Measurements from ENCODE around the gene TMEM59L.

The TMEM59L gene

GRCh38 chr19:18639706-18640243 is 27.1 kb downstream of the TMEM59L start:
- peak; percentile 24 for DNase-seq

- peak; percentile 73 for DNase-seq
Measured at GRCh38 chr19:18644196-18645034, 31.7 kb downstream of the TMEM59L start.

GRCh38 chr19:18645035-18645511 is 32.4 kb downstream of the TMEM59L start:
- no peak for DNase-seq

DNA sequence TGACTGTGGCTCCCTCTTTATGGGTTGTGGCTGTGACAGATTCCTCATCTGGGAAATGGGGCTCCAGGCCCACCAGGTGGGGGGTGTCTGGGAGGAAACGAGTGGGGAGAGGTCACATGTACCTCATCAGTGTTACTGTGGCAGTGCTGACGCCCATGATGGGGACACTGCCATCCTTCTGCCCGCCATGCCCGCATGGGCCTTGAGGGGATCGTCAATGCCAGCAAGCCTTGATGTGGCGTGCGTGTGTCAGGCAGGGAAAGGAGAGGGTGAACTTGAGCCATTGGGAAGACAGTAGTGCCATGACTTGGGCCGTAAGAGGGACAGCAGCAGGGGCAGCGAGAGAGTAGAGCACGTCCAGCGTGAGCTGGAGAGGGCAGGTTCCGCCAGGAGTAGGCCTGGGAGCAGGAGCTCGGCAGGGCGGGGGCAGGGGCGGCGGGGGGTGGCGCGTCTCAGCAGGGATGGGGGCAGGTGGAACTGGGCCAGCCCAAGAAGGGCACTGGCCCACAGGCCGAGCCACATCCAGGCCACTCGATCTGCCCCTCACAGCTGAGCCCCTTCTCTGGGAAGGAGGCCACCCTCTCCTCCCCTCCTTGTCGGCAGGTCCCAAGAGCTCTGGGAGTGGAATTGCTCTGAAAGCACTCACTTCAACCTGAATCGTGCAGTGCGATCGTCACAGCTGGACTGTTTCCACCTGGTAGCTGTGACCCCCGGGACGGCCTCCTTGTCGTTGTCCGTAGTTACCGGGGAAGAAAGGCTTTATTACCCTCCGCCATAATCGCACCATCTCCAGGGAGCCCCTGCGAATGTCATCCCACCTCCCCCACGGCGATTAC is 34.1 kb downstream of the TMEM59L start:
- no peak for DNase-seq

GRCh38 chr19:18647371-18647767 is 34.7 kb downstream of the TMEM59L start:
- no peak for DNase-seq

DNA sequence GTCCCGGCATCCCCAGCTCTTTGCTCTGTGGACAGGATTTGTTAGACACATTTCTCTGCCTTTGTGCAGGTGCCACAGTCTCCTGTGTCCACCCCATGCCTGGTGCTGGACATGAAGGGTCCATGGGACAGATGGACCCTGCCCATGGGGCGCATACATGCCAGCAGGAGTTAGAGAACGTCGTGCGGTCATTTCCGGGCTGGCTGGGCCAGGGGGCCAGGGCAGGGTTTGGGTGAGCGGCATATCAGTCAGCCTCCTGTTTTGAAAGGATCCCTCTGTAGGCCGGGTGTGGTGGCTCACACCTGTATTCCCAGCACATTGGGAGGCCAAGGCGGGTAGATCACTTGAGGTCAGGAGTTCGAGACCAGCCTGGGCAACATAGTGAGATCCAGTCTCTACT is 35.1 kb downstream of the TMEM59L start:
- no peak for DNase-seq

DNA sequence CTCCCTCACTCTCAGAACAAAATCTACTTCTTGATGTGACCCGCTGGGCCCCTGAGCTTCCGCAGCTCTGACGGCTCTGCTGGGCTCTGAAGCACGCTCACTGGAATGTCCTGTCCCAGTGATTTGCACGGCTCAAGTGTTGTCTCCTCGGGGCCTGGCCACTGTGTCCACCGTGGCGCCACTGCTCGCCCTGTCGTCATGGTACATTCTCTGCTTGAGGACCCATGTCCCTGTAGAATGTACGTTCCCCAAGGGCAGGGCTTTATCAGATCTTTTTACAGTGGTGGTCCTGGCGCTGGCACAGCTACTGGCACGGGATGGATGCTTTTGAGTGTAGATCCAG is 36.3 kb downstream of the TMEM59L start:
- DNase-seq: no peak

GRCh38 chr19:18649371-18650020 is 36.8 kb downstream of the TMEM59L start:
- DNase-seq: peak; percentile 29

DNA sequence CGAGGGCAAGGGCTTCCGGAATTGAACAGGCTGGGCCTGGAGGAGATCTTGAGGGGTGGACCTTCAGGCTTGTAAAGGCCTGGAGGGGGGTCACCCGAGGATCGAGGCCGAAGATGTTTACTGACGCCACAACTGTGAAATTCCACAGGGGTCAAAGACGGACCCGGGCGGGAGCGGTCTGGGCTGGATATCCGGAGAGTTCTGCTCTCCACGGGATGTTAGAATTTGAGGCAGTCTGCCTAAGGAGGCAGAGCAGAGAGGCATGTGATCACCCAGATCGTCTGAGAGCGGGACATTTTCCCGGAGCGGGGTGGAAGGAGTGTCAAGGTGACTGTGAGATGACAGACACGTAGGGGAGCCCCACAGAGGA is 37.3 kb downstream of the TMEM59L start:
- no peak for DNase-seq

DNA sequence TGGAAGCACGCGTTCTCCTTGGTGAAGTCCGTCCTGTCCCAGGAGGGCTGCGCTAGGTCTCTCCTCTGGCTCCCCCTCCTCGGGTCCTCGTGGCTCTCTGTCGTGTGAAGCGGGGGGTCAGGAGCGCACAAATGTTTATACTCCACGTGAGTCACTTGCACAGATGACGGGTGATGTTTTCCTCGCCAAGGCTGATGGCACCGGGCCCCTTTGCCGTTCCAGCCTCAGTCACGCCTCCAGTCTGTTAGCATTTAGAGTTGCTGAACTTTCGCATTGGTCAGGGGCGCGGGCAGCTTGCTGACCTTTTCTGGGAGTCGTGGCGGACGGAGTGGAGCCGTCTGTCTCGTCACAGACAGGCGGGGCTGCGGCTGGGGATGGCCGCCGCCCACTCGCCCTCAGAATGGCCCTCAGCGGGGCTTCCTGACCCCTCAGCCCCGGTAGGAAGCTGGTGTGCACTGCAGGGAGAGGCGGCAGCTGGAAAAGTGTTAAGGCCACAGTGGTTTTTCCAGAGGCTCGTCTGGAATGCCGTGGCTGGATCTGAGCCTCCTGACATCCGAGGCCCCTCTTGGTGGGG is 37.9 kb downstream of the TMEM59L start:
- no peak for DNase-seq

DNA sequence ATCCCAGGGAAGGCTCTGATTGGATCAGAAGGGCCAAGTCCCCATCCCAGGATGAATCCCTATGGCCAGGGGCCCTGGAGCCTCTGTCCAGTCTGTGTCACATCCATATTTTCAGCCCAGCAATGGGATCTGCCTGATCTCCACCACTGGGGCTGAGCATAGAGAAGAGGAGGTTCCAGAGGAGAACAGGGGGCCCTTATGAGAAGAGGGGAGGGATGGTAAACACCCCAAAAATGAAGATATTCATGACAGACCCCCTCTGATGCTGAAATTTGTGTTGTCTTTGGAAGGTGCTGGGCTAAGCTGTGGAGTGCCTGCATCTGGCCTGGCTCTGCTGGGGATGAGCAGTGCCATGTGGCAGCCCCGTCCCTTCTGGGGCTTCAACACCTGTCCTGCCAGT is 38.6 kb downstream of the TMEM59L start:
- no peak for DNase-seq

GRCh38 chr19:18651733-18652132 is 39.1 kb downstream of the TMEM59L start:
- no peak for DNase-seq

DNA sequence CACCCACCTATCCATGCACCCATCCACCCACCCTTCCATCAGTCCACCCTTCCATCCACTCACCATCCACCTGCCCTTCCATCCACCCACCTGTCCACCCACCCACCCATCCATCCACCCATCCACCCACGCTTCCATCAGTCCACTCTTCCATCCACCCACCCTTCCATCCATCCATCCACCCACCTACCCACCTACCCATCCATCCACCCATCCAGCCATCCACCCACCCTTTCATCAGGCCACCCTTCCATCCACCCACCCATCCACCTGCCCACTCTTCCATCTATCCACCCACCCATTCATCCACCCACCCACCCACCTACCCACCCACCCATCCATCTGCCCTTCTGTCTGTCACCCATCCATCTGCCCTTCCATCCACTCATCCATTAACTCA is 41.2 kb downstream of the TMEM59L start:
- no peak for DNase-seq

- no peak for DNase-seq
Measured at GRCh38 chr19:18654469-18654868, 41.8 kb downstream of the TMEM59L start.

DNA sequence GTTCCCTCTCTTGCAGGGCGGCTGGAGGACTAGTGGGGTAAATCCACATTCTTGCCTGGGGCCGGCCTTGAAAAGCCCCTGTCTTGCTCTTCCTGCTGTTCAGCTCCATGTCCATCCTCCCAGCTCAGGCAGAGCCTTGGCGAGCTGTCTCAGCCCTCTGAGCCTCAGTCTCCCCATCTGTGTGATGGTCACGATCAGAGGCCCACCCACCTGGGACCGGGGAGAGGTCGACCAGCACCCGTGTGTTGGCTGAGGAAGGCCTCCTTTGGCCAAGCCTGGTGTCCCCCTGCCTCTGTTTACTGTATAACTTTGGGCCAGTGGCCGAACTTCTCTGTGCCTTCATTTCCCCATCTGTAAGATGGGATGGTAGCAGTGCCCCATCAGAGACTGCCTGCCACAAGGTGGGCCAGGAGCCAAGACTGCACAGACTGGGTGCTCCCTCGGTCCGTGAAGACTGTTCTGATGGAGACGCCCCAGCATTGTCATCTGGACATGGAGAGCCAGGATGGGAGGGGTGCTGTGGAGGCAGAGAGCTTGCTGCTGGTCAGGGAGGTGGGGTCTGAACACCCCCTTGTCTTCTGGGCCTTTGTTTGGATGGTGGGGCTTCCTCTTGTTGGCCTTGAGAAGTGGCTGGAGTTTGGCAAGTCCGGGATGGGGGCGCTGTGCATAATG is 42.6 kb downstream of the TMEM59L start:
- DNase-seq: no peak

DNA sequence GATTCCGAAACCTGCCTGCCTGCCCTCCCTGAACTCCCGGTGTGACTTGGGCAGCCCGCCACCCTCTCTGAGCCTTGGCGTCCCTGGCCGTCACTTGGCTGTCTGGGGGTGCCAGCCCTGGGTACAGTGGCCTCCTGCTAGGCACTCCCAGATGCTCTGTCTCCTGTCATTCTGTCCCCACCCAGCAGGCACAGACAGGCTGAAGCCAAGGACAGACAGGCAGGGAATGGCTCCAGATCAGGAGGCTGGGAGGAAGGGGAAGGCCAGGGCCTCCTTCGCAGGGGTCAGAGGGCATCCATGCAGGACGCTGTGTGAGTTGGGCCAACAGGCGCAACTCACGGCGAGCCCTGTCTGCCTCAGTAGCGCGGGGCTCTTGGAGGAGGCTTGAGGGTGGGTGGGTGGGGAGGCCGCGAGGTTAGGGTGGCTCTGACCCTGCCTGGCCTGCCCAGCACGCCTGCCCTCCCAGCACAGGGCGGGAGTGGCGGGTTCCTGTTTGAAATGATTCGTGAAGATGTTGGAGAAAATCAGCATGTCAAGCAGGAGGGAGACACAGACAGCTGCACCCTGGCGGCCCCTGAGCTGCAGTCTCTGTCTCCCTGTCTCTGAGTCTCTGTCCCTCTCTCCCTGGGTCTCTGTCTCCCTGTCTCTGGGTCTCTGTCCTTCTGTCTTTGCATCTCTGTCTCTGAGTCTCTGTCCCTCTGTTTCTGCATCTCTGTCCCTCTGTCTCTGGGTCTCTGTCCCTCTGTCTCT is 43.8 kb downstream of the TMEM59L start:
- DNase-seq: no peak

- no peak for DNase-seq
Measured at GRCh38 chr19:18657590-18658365, 45.1 kb downstream of the TMEM59L start.

DNA sequence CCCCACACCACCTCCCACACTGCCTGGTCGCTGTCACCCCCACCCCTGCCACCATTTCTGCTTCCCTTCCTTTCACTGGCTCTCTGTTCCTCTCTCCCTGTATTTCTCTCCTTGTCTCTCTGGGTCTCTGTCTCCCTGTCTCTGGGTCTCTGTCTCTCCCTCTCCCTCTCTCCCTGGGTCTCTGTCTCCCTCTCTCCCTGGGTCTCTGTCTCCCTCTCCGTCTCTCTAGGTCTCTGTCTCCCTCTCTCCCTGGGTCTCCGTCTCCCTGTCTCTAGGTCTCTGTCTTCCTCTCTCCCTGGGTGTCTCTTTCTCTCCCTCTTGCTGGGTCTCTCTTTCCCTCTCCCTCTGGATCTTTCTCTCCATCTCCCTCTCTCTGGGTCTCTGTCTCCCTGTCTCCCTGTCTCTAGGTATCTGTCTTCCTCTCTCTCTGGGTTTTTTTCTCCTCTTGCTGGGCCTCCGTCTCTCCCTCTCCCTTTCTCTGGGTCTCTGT is 45.7 kb downstream of the TMEM59L start:
- no peak for DNase-seq

- DNase-seq: peak; percentile 87
Measured at GRCh38 chr19:18659281-18660050, 46.8 kb downstream of the TMEM59L start.
